ENCODE data around the gene SBF1. TPM values are rescaled to one million over a fixed set of nuclear protein-coding genes. Genes with fewer than 3 reads are reported as not detected.

Gene SBF1
- total and polyA plus RNA-seq, 2 of the 13 experiments (the other 11 are each of a cell fraction or from before 2014, with no cell fraction given) = 31.7 to 40.9 TPM

GRCh38 chr22:50507421-50507990, 32.7 kb upstream of the SBF1 start, which contains the start of gene LMF2 (continued):
- TF ChIP-seq SIX1 (CRISPR knock-in tag; IDR thresholded peaks at IDR 0.05; ENCODE audit: borderline replicate concordance) (no peak), ZNF781 (CRISPR knock-in tag; IDR thresholded peaks at IDR 0.05; ENCODE audit: borderline replicate concordance, not compliant biosample characterization) (no peak), CHCHD3 (CRISPR knock-in tag; IDR thresholded peaks at IDR 0.05) (no peak), SALL2 (CRISPR knock-in tag; IDR thresholded peaks at IDR 0.05) (no peak), ZNF543 (CRISPR knock-in tag; IDR thresholded peaks at IDR 0.05) (peak; percentile 58; the same call in 1 of the 2 replicates), CHD4 (IDR thresholded peaks at IDR 0.05; ENCODE audit: borderline replicate concordance, low read length) (no peak), SMYD3 (CRISPR knock-in tag; IDR thresholded peaks at IDR 0.05) (no peak), ZNF451 (CRISPR knock-in tag; IDR thresholded peaks at IDR 0.05) (0 out of 2 replicates have a peak, but pooled peaks have one; percentile 39), HDAC2 (CRISPR knock-in tag; IDR thresholded peaks at IDR 0.05) (0 out of 2 replicates have a peak, but pooled peaks have one; percentile 15), ZNF878 (CRISPR knock-in tag; IDR thresholded peaks at IDR 0.05) (no peak), PLSCR1 (CRISPR knock-in tag; IDR thresholded peaks at IDR 0.05; ENCODE audit: borderline replicate concordance) (no peak), AHDC1 (CRISPR knock-in tag; IDR thresholded peaks at IDR 0.05; ENCODE audit: borderline replicate concordance) (no peak), CBX5 (CRISPR knock-in tag; IDR thresholded peaks at IDR 0.05; ENCODE audit: borderline replicate concordance) (no peak), ZMYM2 (CRISPR knock-in tag; IDR thresholded peaks at IDR 0.05) (no peak), NONO (IDR thresholded peaks at IDR 0.05) (no peak), NONO (CRISPR knock-in tag; conservative IDR thresholded peaks at IDR 0.05) (no peak), ATF2 (CRISPR knock-in tag; IDR thresholded peaks at IDR 0.05) (no peak), ZNF780A (CRISPR knock-in tag; IDR thresholded peaks at IDR 0.05) (no peak), ZFP36L2 (CRISPR knock-in tag; IDR thresholded peaks at IDR 0.05) (no peak), BRCA1 (CRISPR knock-in tag; IDR thresholded peaks at IDR 0.05) (0 out of 2 replicates have a peak, but pooled peaks have one; percentile 18), DNMT1 (CRISPR knock-in tag; IDR thresholded peaks at IDR 0.05) (no peak), ZNF337 (CRISPR knock-in tag; IDR thresholded peaks at IDR 0.05; ENCODE audit: borderline replicate concordance, low read depth) (no peak), ZBTB7A (CRISPR knock-in tag; IDR thresholded peaks at IDR 0.05) (no peak), SSRP1 (CRISPR knock-in tag; IDR thresholded peaks at IDR 0.05) (no peak), ZMYM4 (CRISPR knock-in tag; IDR thresholded peaks at IDR 0.05) (peak; percentile 7; the same call in 1 of the 2 replicates)

Measured in HepG2 (cell line).